HL-60 (cell line): ENCODE results near the gene RNF187. TPM values are rescaled to one million over a fixed set of nuclear protein-coding genes. Genes with fewer than 3 reads are reported as not detected.

Experiments used
- DNase-seq, 2 experiments: peaks; one replicate each; pipeline ENCODE4 v3.0.0-alpha.2; 2010 to 2020; ENCODE audit warnings: low read depth in 1 of 2, low spot score in 1 of 2
- H3K27ac ChIP-seq: fragments of 250-450 bp; sonication (Bioruptor Pico); replicated peaks from 2 replicates; pipeline ENCODE4 v1.5.1; 2020; ENCODE audit warnings: mild to moderate bottlenecking, moderate library complexity
- H3K27me3 ChIP-seq: fragments of 250-450 bp; sonication (Bioruptor Pico); 2 replicates; pipeline ENCODE4 v1.5.1; 2021; ENCODE audit warnings: mild to moderate bottlenecking, moderate library complexity; ENCODE audit not compliant: insufficient read depth, poor library complexity, severe bottlenecking
- H3K4me3 ChIP-seq: replicated peaks from 2 replicates; pipeline ENCODE4 v1.5.1; 2011; ENCODE audit warnings: mild to moderate bottlenecking, control low read depth, low read length; ENCODE audit not compliant: insufficient read depth
- CTCF ChIP-seq: IDR thresholded peaks from one replicate; pipeline ENCODE4 v1.5.1; 2011; ENCODE audit warnings: low read length, control low read depth, inconsistent platforms; ENCODE audit not compliant: insufficient read depth
- GABPA ChIP-seq: IDR thresholded peaks from 2 replicates; pipeline ENCODE4 v1.6.1; 2012; ENCODE audit warnings: low read depth
- POLR2AphosphoS5 ChIP-seq: IDR thresholded peaks from 2 replicates; pipeline ENCODE4 v1.6.1; 2012; ENCODE audit warnings: low read depth
- REST ChIP-seq: IDR thresholded peaks from 2 replicates; pipeline ENCODE4 v1.6.1; 2012; ENCODE audit warnings: low read depth; ENCODE audit not compliant: insufficient replicate concordance
- SPI1 ChIP-seq: IDR thresholded peaks from 2 replicates; pipeline ENCODE4 v1.6.1; 2012; ENCODE audit warnings: low read depth, mild to moderate bottlenecking, borderline replicate concordance
- microRNA-seq: library from miRNA; unstranded; fragments of <30 nt; microRNA quantifications from one replicate; pipeline ENCODE4, GENCODE V29; 2018

The RNF187 gene

GRCh38 chr1:228544921-228545591 lies 57.9 kb downstream of the RNF187 start:
- Histone ChIP-seq H3K27me3 (no peaks in the 10 kb centered on the region), H3K27ac (no peak overlapping the region)
- DNase-seq: no peak

More at GRCh38 chr1:228544921-228545591, 57.9 kb downstream of the RNF187 start:
- TF ChIP-seq CTCF (no peak), GABPA (no peak), REST (no peak), POLR2AphosphoS5 (no peak), SPI1 (no peak)
- H3K4me3 ChIP-seq: no peak overlapping the region

Small RNA genes within 50 kb of the gene (microRNA-seq; reads per million reads assigned to microRNA genes)
- gene MIR4666A: not detected
